Upper lobe of right lung (tissue), 1 donor: ENCODE measurements around the gene XG. TPM values are rescaled to one million over a fixed set of nuclear protein-coding genes. Genes with fewer than 3 reads are reported as not detected.

ENCODE experiments used
- ATAC-seq: fragments of 200-7000 bp; cut with Tn5 transposase; one replicate; pipeline ENCODE4 v1.9.1; 2020; ENCODE audit warnings: mild to moderate bottlenecking, moderate library complexity
- DNase-seq: peaks from one replicate; pipeline ENCODE4 v3.0.0-alpha.2; 2020
- H3K27ac ChIP-seq: fragments of 200-600 bp; one replicate; pipeline ENCODE4 v1.8.0; 2022
- H3K27me3 ChIP-seq: fragments of 200-600 bp; one replicate; pipeline ENCODE4 v1.8.0; 2022; ENCODE audit warnings: mild to moderate bottlenecking
- H3K36me3 ChIP-seq: fragments of 200-600 bp; one replicate; pipeline ENCODE4 v1.8.0; 2022
- H3K4me1 ChIP-seq: fragments of 200-600 bp; one replicate; pipeline ENCODE4 v1.8.0; 2022
- H3K4me3 ChIP-seq: fragments of 200-600 bp; one replicate; pipeline ENCODE4 v1.8.0; 2022; ENCODE audit warnings: mild to moderate bottlenecking
- H3K9me3 ChIP-seq: fragments of 200-600 bp; one replicate; pipeline ENCODE4 v1.8.0; 2022
- intact Hi-C: fragments of 100-400 bp; cut with DNase I; formaldehyde crosslinking; loops from one replicate; pipeline ENCODE4 v1.11.0; 2022
- total RNA-seq: library from RNA; stranded (reverse); fragmentation: NEBNext Ultra II Directional; extraction: Animal tissue kit (Norgen Biotek cat#: 25700); gene quantifications from one replicate; pipeline ENCODE4 v1.2.1, GENCODE V29; 2021
- TF ChIP-seq, protein P1 (sequence below): fragments of 200-600 bp; IDR thresholded peaks from one replicate; pipeline ENCODE4 v1.8.0; 2022; ENCODE audit warnings: antibody characterized with exemption
- donor health status: DM: no; HTN: yes; CAD: no; lungs with severe emphysema.

The XG gene
- total RNA-seq, 1 donor from 2014 or later, result 0.64 TPM

DNA sequence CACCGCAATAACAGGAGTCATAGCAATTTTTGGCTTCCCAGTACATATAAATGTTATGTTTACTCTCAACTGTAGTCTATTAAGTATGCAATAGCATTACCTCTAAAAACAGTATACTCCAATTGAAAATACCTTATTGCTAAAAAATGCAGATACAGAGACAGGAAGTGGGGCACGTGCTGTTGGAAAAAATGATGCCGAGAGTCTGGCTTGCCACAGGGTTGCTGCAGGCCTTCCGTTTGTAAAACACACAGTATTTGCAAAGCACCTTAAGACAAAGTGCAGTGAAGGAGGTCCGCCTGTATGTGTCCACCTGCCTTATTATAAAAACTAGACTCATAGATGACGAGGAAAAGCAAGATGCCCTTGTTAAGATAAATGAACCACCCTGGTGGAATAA is 37.3 kb upstream of the XG start:
- DNase-seq, result no peak
- TF ChIP-seq, protein P1, sequence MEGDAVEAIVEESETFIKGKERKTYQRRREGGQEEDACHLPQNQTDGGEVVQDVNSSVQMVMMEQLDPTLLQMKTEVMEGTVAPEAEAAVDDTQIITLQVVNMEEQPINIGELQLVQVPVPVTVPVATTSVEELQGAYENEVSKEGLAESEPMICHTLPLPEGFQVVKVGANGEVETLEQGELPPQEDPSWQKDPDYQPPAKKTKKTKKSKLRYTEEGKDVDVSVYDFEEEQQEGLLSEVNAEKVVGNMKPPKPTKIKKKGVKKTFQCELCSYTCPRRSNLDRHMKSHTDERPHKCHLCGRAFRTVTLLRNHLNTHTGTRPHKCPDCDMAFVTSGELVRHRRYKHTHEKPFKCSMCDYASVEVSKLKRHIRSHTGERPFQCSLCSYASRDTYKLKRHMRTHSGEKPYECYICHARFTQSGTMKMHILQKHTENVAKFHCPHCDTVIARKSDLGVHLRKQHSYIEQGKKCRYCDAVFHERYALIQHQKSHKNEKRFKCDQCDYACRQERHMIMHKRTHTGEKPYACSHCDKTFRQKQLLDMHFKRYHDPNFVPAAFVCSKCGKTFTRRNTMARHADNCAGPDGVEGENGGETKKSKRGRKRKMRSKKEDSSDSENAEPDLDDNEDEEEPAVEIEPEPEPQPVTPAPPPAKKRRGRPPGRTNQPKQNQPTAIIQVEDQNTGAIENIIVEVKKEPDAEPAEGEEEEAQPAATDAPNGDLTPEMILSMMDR, result no peak
- H3K9me3 ChIP-seq, result no peaks in the 10 kb centered on the region
- H3K27ac ChIP-seq, result no peak overlapping the region
- no peak overlapping the region for H3K4me3 ChIP-seq
- intact Hi-C loops, result no loop called here
- H3K4me1 ChIP-seq, result peaks cover 6% of the 10 kb centered on the region
- no peak for ATAC-seq
- H3K27me3 ChIP-seq, result no peaks in the 10 kb centered on the region
- peaks cover 60% of the 10 kb centered on the region for H3K36me3 ChIP-seq

DNA sequence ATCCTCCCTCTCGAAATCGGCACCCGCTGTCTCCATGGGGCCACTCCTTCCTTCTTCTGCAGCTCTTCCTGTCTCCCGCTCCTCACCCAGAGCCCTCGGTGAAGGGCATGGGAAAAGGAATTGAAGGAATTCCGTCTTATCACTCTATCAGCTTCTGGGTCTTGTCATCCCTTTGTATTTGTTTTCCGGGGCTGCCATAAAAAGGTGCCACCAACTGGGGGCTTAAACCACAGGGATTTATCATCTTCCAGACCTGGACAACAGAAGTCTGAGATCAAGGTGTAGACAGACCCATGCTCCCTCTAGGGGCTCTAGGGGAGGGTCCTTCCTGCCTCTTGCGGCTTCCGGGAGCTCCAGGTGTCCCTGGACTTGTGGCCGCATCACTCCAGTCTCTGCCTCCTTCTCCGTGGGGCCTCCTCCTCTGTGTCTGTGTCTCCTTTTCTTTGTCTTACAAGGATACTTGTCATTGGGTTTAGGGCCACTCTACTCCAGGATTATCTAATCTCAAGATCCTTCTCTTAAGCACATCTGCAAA is 36.7 kb upstream of the XG start:
- TF ChIP-seq, protein P1, result no peak
- no peak for DNase-seq
- H3K4me3 ChIP-seq, result no peak overlapping the region
- peaks cover under 1% of the 10 kb centered on the region for H3K4me1 ChIP-seq
- H3K27me3 ChIP-seq, result no peaks in the 10 kb centered on the region
- H3K9me3 ChIP-seq, result no peaks in the 10 kb centered on the region
- no peak overlapping the region for H3K27ac ChIP-seq
- ATAC-seq, result no peak
- intact Hi-C loops, result no loop called here
- H3K36me3 ChIP-seq, result peaks cover 66% of the 10 kb centered on the region

DNA sequence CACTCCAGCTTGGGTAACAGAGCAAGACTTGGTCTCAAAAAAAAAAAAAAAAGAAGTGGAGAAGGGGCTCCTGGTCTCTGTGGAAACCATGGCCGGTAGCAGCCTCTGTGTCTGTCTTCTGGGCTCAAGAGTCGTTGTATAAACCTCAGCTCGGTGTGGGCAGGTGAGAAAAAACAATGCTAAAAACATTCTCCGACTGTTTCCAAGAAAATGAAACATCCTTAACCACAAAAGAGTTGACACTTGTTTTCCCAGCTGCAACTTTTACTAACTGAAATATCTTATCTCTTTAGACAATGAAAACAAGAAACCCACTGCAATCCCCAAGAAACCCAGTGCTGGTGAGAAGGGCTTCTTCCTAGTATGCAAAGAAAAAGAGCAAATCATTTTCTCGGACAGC is 34.5 kb upstream of the XG start:
- H3K27me3 ChIP-seq, result no peaks in the 10 kb centered on the region
- intact Hi-C loops, result no loop called here
- H3K36me3 ChIP-seq, result peaks cover 84% of the 10 kb centered on the region
- TF ChIP-seq, protein P1, result no peak
- no peak for ATAC-seq
- H3K9me3 ChIP-seq, result no peaks in the 10 kb centered on the region
- no peak overlapping the region for H3K27ac ChIP-seq
- DNase-seq, result no peak
- H3K4me3 ChIP-seq, result no peak overlapping the region
- no peaks in the 10 kb centered on the region for H3K4me1 ChIP-seq

DNA sequence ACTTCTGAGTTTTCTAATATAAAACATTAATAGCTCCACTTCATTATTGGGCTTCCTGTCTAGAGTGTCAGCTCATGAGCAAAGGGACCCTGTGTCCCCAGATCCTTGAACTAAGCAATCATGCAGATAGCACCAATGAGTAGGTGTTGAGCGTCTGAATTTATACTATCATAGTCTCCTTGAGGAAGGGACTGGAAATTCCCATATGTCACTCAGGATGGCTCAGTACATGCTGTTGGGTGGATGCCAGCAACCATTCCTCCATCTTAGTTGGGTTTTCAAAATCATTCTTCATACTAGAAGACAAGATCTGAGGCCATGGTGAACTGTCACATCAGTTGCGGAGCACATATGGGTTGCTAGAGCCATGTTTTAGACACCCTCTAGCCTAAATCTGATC is 33.0 kb upstream of the XG start:
- no peak for ATAC-seq
- Histone ChIP-seq H3K27ac (no peak overlapping the region), H3K4me3 (no peak overlapping the region), H3K36me3 (peaks cover 92% of the 10 kb centered on the region), H3K9me3 (no peaks in the 10 kb centered on the region), H3K4me1 (no peaks in the 10 kb centered on the region), H3K27me3 (no peaks in the 10 kb centered on the region)
- no peak for DNase-seq
- TF ChIP-seq, protein P1, result no peak
- intact Hi-C loops, result no loop called here

DNA sequence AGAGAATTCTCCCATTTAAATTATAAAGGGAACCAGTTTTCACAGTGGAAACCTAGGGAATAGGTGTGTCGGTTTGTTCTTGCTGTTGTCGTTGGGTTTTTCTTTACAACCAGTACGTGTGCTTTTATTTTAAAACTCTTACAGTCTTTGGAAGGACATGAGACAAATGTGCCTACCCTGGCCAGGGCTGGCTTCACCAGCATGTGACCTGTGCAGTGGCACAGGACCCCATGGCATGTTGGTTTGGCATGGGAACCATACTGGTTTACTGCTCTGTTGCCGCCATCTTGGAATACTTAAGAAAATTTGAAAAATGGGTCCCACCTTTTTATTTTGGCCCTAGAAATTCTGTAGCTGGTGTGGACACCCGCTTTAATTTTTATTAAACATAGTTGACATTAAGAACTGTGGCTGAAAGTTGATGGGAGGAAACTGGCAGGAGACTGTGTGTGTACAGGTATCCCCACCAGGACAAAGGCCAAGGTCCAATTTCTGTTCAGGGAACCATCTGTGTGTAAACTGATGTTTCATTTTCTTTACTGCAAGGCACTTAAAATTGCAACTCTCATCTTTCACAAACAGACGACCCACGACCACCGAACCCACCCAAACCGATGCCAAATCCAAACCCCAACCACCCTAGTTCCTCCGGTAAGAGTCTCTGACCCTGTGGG is 31.9 kb upstream of the XG start:
- TF ChIP-seq, protein P1, result no peak
- no peaks in the 10 kb centered on the region for H3K27me3 ChIP-seq
- ATAC-seq (no peak), DNase-seq (no peak)
- H3K4me3 ChIP-seq, result no peak overlapping the region
- intact Hi-C loops, result no loop called here
- H3K9me3 ChIP-seq, result no peaks in the 10 kb centered on the region
- H3K27ac ChIP-seq, result no peak overlapping the region
- H3K4me1 ChIP-seq, result no peaks in the 10 kb centered on the region
- peaks cover 97% of the 10 kb centered on the region for H3K36me3 ChIP-seq
